NT2/D1 (cell line): ENCODE data around the gene PTPRT.

Experiments
- SUZ12 ChIP-seq: IDR thresholded peaks from 2 replicates; pipeline ENCODE4 v1.6.1; 2011; ENCODE audit not compliant: insufficient read length, insufficient read depth; ENCODE audit errors: extremely low read depth
- YY1 ChIP-seq: IDR thresholded peaks from 2 replicates; pipeline ENCODE4 v1.6.1; 2011; ENCODE audit not compliant: insufficient read length, insufficient read depth

GRCh38 chr20:42218621-42219374 lies 970.9 kb downstream of the PTPRT start:
- TF ChIP-seq YY1 = no peak
- TF ChIP-seq SUZ12 = no peak
